ENCODE results near the gene S100A1.
"Not testable (repeated sequence)": the region's sequence is repeated elsewhere in the genome, so short reads cannot be mapped to it uniquely, and the experiment has no call there.

DNA sequence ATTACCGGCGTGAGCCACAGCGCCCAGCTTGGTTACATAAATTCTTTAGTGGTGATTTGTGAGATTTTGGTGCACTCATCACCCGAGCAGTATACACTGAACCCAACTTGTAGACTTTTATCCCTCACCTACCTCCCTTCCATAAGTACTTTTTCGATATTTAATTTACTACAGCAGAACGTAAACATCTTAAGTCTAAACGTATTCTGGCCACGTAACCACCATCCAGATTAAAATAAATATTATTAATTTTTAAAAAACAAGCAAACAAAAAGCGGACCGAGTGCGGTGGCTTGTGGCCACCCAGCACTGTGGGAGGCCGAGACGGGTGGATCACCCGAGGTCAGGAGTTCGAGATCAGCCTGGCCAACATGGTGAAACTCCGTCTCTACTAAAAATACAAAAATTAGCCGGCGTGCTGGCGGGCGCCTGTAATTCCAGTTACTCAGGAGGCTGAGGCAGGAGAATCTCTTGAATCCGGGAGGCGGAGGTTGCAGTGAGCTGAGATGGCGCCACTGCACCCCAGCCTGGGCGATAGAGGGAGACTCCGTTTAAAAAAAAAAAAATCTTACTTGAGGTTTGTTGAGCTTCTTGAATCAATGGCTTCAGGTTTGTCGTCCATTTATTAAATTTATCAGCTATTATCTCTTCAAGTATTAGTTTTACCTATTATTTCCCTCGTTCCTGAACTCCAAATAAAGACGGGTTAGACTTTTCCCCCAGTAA is 43.6 kb downstream of the S100A1 start:
- TF ChIP-seq, protein P1, sequence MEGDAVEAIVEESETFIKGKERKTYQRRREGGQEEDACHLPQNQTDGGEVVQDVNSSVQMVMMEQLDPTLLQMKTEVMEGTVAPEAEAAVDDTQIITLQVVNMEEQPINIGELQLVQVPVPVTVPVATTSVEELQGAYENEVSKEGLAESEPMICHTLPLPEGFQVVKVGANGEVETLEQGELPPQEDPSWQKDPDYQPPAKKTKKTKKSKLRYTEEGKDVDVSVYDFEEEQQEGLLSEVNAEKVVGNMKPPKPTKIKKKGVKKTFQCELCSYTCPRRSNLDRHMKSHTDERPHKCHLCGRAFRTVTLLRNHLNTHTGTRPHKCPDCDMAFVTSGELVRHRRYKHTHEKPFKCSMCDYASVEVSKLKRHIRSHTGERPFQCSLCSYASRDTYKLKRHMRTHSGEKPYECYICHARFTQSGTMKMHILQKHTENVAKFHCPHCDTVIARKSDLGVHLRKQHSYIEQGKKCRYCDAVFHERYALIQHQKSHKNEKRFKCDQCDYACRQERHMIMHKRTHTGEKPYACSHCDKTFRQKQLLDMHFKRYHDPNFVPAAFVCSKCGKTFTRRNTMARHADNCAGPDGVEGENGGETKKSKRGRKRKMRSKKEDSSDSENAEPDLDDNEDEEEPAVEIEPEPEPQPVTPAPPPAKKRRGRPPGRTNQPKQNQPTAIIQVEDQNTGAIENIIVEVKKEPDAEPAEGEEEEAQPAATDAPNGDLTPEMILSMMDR (conservative IDR thresholded peaks at IDR 0.05) = not testable (repeated sequence)
- not testable (repeated sequence) for TF ChIP-seq EZH2 (IDR thresholded peaks at IDR 0.05; ENCODE audit: low read depth)

All from PC-9 (cell line).